Measurements from ENCODE around the gene TMEM225.
"Not testable (repeated sequence)": the region's sequence is repeated elsewhere in the genome, so short reads cannot be mapped to it uniquely, and the experiment has no call there.

DNA sequence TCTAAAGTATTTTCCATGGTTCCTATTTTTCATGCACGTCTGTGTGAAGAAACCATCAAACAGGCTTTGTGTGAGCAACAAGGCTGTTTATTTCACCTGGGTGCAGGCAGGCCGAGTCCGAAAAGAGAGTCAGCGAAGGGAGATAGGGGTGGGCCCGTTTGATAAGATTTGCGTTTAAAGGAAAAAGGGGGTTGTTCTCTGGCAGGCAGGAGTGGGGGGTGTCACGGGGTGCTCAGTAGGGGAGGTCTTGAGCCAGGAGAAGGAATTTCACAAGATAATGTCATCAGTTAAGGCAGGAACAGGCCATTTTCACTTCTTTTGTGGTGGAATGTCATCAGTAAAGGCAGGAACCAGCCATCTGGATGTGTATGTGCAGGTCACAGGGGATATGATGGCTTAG lies 20.2 kb downstream of the TMEM225 start:
- not testable (repeated sequence) for TF ChIP-seq CTCF, POLR2A, EP300 (IDR thresholded peaks at IDR 0.05)
